ENCODE data around the gene PIP5K1C.

- TF ChIP-seq CTCF (IDR thresholded peaks at IDR 0.05) (no peak), EP300 (IDR thresholded peaks at IDR 0.05) (no peak)
Observed at GRCh38 chr19:3745363-3746045, 45.2 kb upstream of the PIP5K1C start.

All from ovary (tissue), 3 donors.